NOMO-1 treated with dmso at 0.1 percent for 144 hours (cell line): ENCODE results near the gene NXT1.

ENCODE experiments used
- DNase-seq: peaks from one replicate; lab custom pipeline; 2025; ENCODE audit not compliant: unreplicated experiment; lab: John Stamatoyannopoulos, UW

The NXT1 gene

GRCh38 chr20:23386304-23387117 is 35.9 kb downstream of the NXT1 start:
- no peak for DNase-seq

GRCh38 chr20:23387118-23387443 is 36.5 kb downstream of the NXT1 start:
- DNase-seq, result no peak

DNA sequence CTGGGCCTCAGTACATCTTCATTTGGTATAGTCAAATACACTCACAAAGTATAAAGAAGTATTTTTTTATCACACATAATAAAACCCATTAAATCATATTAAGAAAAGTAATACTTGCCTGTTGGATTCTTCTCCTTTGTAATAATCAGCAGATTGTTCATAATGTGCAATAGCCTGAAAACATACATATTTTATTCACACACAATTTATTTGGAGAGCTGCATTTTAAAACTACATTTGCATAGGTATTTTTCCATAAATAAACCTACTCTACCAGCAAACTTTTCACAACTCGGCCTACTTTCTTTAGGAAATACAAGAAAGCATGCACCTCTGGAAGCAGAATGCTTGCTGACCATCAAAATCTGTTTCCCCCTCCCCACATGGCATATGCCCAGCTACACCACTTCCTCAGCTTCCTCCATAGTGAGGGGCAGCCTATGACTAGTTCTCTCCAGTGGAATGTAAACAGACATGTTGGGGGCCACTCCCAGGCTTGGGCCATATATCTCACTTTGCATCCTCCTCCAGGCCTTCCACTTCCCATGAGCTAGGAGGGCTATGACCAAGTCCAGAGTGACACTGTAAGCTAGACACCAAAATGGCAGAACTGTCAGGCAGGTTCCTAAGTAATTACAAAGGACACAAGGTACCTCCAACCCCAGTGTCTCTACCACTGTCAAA is 39.6 kb downstream of the NXT1 start:
- DNase-seq, result no peak

DNA sequence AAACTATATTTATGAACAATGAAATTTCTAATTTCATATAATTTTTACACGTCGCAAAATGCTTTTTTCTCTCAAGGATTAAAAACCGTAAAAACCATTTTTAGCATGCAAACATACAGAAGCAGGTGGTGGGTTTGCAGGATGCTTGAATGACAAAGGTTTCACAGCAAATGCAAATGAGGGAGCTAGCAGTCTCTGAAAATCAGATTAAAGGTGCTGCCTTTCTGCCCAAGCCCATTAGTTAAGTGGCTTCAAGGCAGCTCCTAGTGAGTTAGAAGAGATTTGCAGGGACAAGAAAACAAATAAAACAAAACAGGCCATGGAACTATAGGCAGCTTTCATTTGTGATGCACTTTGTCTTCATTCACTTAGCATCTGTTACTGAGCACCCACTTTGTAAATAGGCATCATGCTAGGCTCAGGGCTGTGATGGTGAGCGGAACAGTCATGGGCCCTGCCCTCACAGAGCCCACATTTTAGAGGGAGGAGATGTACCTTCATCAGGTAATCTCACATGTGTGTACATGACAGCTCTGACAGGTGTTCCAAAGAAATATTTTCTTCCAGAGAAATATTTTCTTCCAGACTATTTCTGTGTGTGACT is 41.2 kb downstream of the NXT1 start:
- DNase-seq, result no peak

DNA sequence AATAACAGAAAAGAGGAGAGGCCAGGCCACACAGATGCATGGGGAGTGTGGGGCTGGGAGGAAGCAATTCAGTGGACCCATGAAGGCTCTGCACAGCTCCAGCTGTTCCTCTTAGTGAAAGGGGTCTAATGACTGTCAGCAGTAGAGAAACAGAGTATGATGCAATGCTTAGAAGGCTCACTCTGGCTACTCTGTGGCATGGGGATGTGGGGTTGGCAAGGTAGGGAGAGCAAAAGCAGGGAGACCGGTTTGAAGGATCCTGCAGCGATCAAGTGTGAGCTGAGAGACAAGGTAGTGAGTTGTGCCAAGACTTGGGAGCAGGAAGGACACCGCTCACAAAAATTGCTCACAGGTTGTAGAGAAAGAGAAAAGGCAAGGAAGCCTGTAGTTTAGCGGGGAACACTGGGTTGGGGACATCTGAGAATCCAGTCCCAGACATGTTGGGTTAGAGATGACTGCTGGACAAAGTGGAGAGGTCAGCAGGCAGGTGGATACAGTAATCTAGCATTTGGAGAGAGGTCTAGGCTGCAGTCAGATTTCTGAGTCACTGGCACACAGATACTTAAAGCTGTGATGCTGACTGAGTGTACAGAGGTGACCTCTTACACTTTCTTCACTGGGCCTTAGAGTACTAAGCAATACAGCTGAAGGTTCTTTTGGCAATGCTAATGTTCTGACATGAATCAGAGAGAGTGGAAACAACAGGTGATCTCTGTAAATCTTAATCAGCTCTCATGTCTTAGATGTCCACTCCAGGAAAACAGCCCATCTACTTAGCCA is 43.6 kb downstream of the NXT1 start:
- no peak for DNase-seq

- DNase-seq, result no peak
Observed at GRCh38 chr20:23396950-23397627, 46.5 kb downstream of the NXT1 start.

DNA sequence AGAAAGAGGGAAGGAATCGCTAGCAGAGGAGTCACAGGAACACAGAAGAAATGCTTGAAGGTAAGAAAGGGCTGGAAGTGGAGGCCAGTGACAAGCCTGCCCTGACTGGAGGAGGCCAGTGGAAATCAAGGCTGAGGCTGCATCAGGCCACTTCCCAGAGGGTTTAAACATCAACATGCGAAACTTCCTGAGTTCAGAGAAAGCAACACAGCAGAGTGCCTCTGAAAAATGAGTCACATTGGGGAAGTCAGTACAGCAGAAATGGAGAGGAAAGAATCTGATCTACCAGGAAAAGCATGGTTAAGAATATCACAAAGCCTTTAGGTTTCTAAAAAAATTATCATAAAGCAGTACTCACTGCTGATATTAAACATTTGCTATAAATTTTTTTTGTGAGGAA is 47.4 kb downstream of the NXT1 start:
- no peak for DNase-seq

- DNase-seq, result no peak
Observed at GRCh38 chr20:23399568-23400241, 49.1 kb downstream of the NXT1 start.

DNA sequence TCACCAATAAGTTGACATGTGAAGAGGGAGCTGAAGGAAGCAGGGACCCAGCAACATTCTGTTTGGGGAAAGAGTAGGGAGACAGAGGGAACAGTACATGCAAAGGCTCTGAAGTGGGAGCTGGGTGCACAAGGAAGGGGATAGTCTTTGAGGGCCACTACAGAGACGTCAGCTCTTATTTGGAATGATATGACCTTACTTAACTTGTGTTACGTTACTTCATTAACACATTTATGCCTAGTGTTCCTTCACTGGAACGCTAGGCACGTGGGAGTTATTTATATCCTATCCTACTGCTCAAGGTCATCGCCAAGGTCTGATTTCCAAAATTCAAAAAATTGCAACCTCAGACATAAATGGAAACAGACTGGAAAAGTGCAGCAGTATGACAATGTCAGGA is 50.5 kb downstream of the NXT1 start:
- DNase-seq, result no peak

GRCh38 chr20:23403751-23404150 is 53.2 kb downstream of the NXT1 start:
- no peak for DNase-seq

DNA sequence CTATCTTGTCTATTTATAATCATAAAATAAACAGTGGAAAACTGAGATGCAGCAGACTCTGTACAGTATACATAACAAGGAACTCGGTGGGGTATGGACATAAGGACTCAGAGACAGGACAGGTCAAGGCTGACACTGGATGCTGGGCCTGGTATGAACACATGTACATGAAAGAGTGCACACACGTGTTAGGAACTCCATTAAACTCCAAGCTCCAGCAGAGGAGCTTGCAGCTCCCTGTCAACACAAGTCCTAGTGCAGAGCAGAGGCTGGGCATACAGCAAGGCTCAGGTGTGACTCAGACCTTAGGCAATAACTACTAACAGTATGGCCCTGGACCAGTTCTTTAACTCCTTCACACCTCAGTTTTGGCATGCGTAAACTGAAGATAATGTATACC is 53.6 kb downstream of the NXT1 start:
- DNase-seq, result no peak
